Mucosa of descending colon (tissue), 3 donors: Measurements from ENCODE around the gene SIRPA. TPM values are rescaled to one million over a fixed set of nuclear protein-coding genes. Genes with fewer than 3 reads are reported as not detected.
"Not testable (repeated sequence)": the region's sequence is repeated elsewhere in the genome, so short reads cannot be mapped to it uniquely, and the experiment has no call there.

Experiments used
- ATAC-seq: fragments of 200-7000 bp; cut with Tn5 transposase; one replicate; pipeline ENCODE4 v1.9.1; 2020; ENCODE audit warnings: mild to moderate bottlenecking, moderate library complexity
- DNase-seq, 3 donors: peaks; one replicate each; pipeline ENCODE4 v3.0.0-alpha.2; 2020
- H3K36me3 ChIP-seq: fragments of 200-600 bp; one replicate; pipeline ENCODE4 v1.8.0; 2021; ENCODE audit warnings: low read depth, mild to moderate bottlenecking
- H3K4me1 ChIP-seq: fragments of 200-600 bp; one replicate; pipeline ENCODE4 v1.8.0; 2021; ENCODE audit warnings: low read depth, mild to moderate bottlenecking
- H3K4me3 ChIP-seq: fragments of 200-600 bp; one replicate; pipeline ENCODE4 v1.8.0; 2021; ENCODE audit warnings: mild to moderate bottlenecking
- H3K9me3 ChIP-seq: fragments of 200-600 bp; one replicate; pipeline ENCODE4 v1.8.0; 2021; ENCODE audit warnings: mild to moderate bottlenecking
- CTCF ChIP-seq: fragments of 200-600 bp; IDR thresholded peaks from one replicate; pipeline ENCODE4 v1.8.0; 2022; ENCODE audit warnings: antibody characterized with exemption, mild to moderate bottlenecking
- intact Hi-C, 2 donors: fragments of 100-400 bp; cut with DNase I in 1 of 2; cut with micrococcal nuclease in 1 of 2; formaldehyde crosslinking; loops; one replicate each; pipeline versions ENCODE4 v1.11.0 to v1.11.1; 2022; cut with DNase I, micrococcal nuclease
- total RNA-seq, 3 donors: library from RNA; stranded (reverse); fragmentation: NEBNext Ultra II Directional in 2 of 3; extraction: Animal tissue kit (Norgen Biotek cat#: 25700) in 2 of 3; gene quantifications; one replicate each; pipeline versions ENCODE4 v1.2.1 to v1.2.4, GENCODE V29; 2021 to 2023
- donor health status: DM: no; HTN: no; CAD: no; lungs with moderate emphysema.
- donor health status: DM: no; HTN: no; CAD: no.
- donor health status: DM: no; HTN: yes; CAD: no.

SIRPA gene
- total RNA-seq, 3 donors from 2014 or later: 7.6 to 24.4 (median 14.1) TPM

- intact Hi-C loops: no loop called here
- no peak for ATAC-seq
- Histone ChIP-seq H3K9me3 (no peaks in the 10 kb centered on the region), H3K4me3 (no peak overlapping the region), H3K4me1 (peaks cover 9% of the 10 kb centered on the region), H3K36me3 (no peaks in the 10 kb centered on the region)
- TF ChIP-seq CTCF: no peak
- DNase-seq: no peak
Observed at GRCh38 chr20:1915725-1916124, 20.5 kb downstream of the SIRPA start.

GRCh38 chr20:1917786-1918185 lies 22.6 kb downstream of the SIRPA start:
- H3K9me3 ChIP-seq: no peaks in the 10 kb centered on the region
- H3K36me3 ChIP-seq: no peaks in the 10 kb centered on the region
- peaks cover 10% of the 10 kb centered on the region for H3K4me1 ChIP-seq
- DNase-seq (no peak), ATAC-seq (no peak)
- intact Hi-C loops: no loop called here
- TF ChIP-seq CTCF: no peak
- no peak overlapping the region for H3K4me3 ChIP-seq

GRCh38 chr20:1918491-1919165 lies 23.4 kb downstream of the SIRPA start:
- no peaks in the 10 kb centered on the region for H3K9me3 ChIP-seq
- peaks cover 10% of the 10 kb centered on the region for H3K4me1 ChIP-seq
- intact Hi-C loops: no loop called here
- DNase-seq (no peak), ATAC-seq (no peak)
- no peak for TF ChIP-seq CTCF
- H3K4me3 ChIP-seq: no peak overlapping the region
- H3K36me3 ChIP-seq: no peaks in the 10 kb centered on the region

GRCh38 chr20:1920252-1920651 lies 25.0 kb downstream of the SIRPA start:
- intact Hi-C loops: no loop called here
- DNase-seq (peak in 2 of 3 donors; percentile 20 to 33), ATAC-seq (peak; percentile 88)
- Histone ChIP-seq H3K36me3 (no peaks in the 10 kb centered on the region), H3K4me3 (no peak overlapping the region), H3K9me3 (no peaks in the 10 kb centered on the region), H3K4me1 (peaks cover 10% of the 10 kb centered on the region)
- no peak for TF ChIP-seq CTCF

- no peak overlapping the region for H3K4me3 ChIP-seq
- no peak for TF ChIP-seq CTCF
- DNase-seq (peak in 1 of 3 donors; percentile 10), ATAC-seq (peak; percentile 7)
- peaks cover 10% of the 10 kb centered on the region for H3K4me1 ChIP-seq
- intact Hi-C loops: no loop called here
- no peaks in the 10 kb centered on the region for H3K9me3 ChIP-seq
- no peaks in the 10 kb centered on the region for H3K36me3 ChIP-seq
Observed at GRCh38 chr20:1920826-1921225, 25.6 kb downstream of the SIRPA start.

- H3K36me3 ChIP-seq, H3K9me3 ChIP-seq, intact Hi-C loops, H3K4me1 ChIP-seq, ATAC-seq, H3K4me3 ChIP-seq: not testable (repeated sequence)
- DNase-seq: peak in 1 of 3 donors; percentile 1
Observed at GRCh38 chr20:1921985-1922384, 26.8 kb downstream of the SIRPA start.
